NCI-H2171 (cell line): ENCODE data around the gene RELN.
"Not testable (repeated sequence)": the region's sequence is repeated elsewhere in the genome, so short reads cannot be mapped to it uniquely, and the experiment has no call there.

ENCODE experiments used
- DNase-seq: peaks from one replicate; lab custom pipeline; 2025; lab: John Stamatoyannopoulos, UW

Gene RELN

GRCh38 chr7:103560136-103560535, 429.3 kb downstream of the RELN start:
- no peak for DNase-seq

GRCh38 chr7:103551016-103551415, 438.4 kb downstream of the RELN start:
- DNase-seq = no peak

- no peak for DNase-seq
Measured at GRCh38 chr7:103549786-103550185, 439.7 kb downstream of the RELN start.

GRCh38 chr7:103547451-103548284, 441.8 kb downstream of the RELN start:
- DNase-seq = no peak

- no peak for DNase-seq
Measured at GRCh38 chr7:103542470-103542869, 447.0 kb downstream of the RELN start.

GRCh38 chr7:103541947-103542346, 447.5 kb downstream of the RELN start:
- no peak for DNase-seq

- no peak for DNase-seq
Measured at GRCh38 chr7:103541026-103541425, 448.4 kb downstream of the RELN start.

GRCh38 chr7:103540338-103540737, 449.1 kb downstream of the RELN start:
- DNase-seq = no peak

- DNase-seq = no peak
Measured at GRCh38 chr7:103539875-103540274, 449.6 kb downstream of the RELN start.

- DNase-seq = no peak
Measured at GRCh38 chr7:103538964-103539709, 450.3 kb downstream of the RELN start.

GRCh38 chr7:103533761-103534160, 455.7 kb downstream of the RELN start:
- no peak for DNase-seq

GRCh38 chr7:103532955-103533354, 456.5 kb downstream of the RELN start:
- DNase-seq = no peak

- no peak for DNase-seq
Measured at GRCh38 chr7:103528152-103528551, 461.3 kb downstream of the RELN start.

GRCh38 chr7:103525937-103526336, 463.5 kb downstream of the RELN start:
- DNase-seq = no peak

- DNase-seq = no peak
Measured at GRCh38 chr7:103524042-103524907, 465.2 kb downstream of the RELN start.

GRCh38 chr7:103521937-103522336, 467.5 kb downstream of the RELN start:
- DNase-seq = no peak

GRCh38 chr7:103504505-103505135, 484.8 kb downstream of the RELN start:
- DNase-seq = no peak

GRCh38 chr7:103501206-103501605, 488.3 kb downstream of the RELN start:
- DNase-seq = no peak

GRCh38 chr7:103499976-103500375, 489.5 kb downstream of the RELN start:
- DNase-seq = no peak

- DNase-seq = no peak
Measured at GRCh38 chr7:103487419-103487818, 502.0 kb downstream of the RELN start.

GRCh38 chr7:103486873-103487272, 502.6 kb downstream of the RELN start:
- not testable (repeated sequence) for DNase-seq

- DNase-seq = no peak
Measured at GRCh38 chr7:103480771-103481170, 508.7 kb downstream of the RELN start.
